Ishikawa (cell line): ENCODE measurements around the gene DLGAP4.

Experiments used
- CEBPB ChIP-seq: IDR thresholded peaks from 2 replicates; pipeline ENCODE4 v1.6.1; 2012
- CREB1 ChIP-seq: IDR thresholded peaks from 2 replicates; pipeline ENCODE4 v1.6.1; 2012; ENCODE audit warnings: low read depth
- EGR1 ChIP-seq: IDR thresholded peaks from 2 replicates; pipeline ENCODE4 v1.6.1; 2012
- EP300 ChIP-seq: IDR thresholded peaks from 2 replicates; pipeline ENCODE4 v1.6.1; 2012; ENCODE audit warnings: borderline replicate concordance
- FOXM1 ChIP-seq: IDR thresholded peaks from 2 replicates; pipeline ENCODE4 v1.6.1; 2012; ENCODE audit warnings: low read depth, borderline replicate concordance
- RAD21 ChIP-seq: IDR thresholded peaks from 2 replicates; pipeline ENCODE4 v1.6.1; 2012; ENCODE audit warnings: low read depth
- REST ChIP-seq: IDR thresholded peaks from 2 replicates; pipeline ENCODE4 v1.6.1; 2012; ENCODE audit warnings: low read depth, mild to moderate bottlenecking
- TAF1 ChIP-seq: IDR thresholded peaks from 2 replicates; pipeline ENCODE4 v1.6.1; 2012; ENCODE audit warnings: low read depth, mild to moderate bottlenecking
- TCF12 ChIP-seq: IDR thresholded peaks from 2 replicates; pipeline ENCODE4 v1.6.1; 2012; ENCODE audit warnings: low read depth
- TEAD4 ChIP-seq: IDR thresholded peaks from 2 replicates; pipeline ENCODE4 v1.6.1; 2012
- YY1 ChIP-seq: IDR thresholded peaks from 2 replicates; pipeline ENCODE4 v1.6.1; 2012; ENCODE audit warnings: low read depth
- ZBTB7A ChIP-seq: IDR thresholded peaks from 2 replicates; pipeline ENCODE4 v1.6.1; 2012; ENCODE audit warnings: low read depth
- TF ChIP-seq, protein P1 (sequence below): IDR thresholded peaks from 2 replicates; pipeline ENCODE4 v1.6.1; 2012
- TF ChIP-seq, protein P2 (sequence below): IDR thresholded peaks from 2 replicates; pipeline ENCODE4 v1.6.1; 2012

- TF ChIP-seq, protein P1, sequence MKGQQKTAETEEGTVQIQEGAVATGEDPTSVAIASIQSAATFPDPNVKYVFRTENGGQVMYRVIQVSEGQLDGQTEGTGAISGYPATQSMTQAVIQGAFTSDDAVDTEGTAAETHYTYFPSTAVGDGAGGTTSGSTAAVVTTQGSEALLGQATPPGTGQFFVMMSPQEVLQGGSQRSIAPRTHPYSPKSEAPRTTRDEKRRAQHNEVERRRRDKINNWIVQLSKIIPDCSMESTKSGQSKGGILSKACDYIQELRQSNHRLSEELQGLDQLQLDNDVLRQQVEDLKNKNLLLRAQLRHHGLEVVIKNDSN, result no peak
- TF ChIP-seq RAD21 (no peak), TEAD4 (no peak), ZBTB7A (no peak), EGR1 (no peak), YY1 (no peak), REST (no peak), EP300 (no peak), CREB1 (no peak), TCF12 (no peak), TAF1 (no peak), FOXM1 (no peak), CEBPB (no peak)
- TF ChIP-seq, protein P2, sequence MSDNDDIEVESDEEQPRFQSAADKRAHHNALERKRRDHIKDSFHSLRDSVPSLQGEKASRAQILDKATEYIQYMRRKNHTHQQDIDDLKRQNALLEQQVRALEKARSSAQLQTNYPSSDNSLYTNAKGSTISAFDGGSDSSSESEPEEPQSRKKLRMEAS, result no peak
Observed at GRCh38 chr20:36359668-36360406, 53.7 kb downstream of the DLGAP4 start.
